OCI-M2 (cell line): Measurements from ENCODE around the gene WDR83.
A peak's percentile ranks its signal among the peaks of the same experiment; 100 is the strongest.
"Not testable (repeated sequence)": the region's sequence is repeated elsewhere in the genome, so short reads cannot be mapped to it uniquely, and the experiment has no call there.

Experiments
- DNase-seq: peaks from one replicate; lab custom pipeline; 2025; ENCODE audit not compliant: unreplicated experiment; lab: John Stamatoyannopoulos, UW

The WDR83 gene

GRCh38 chr19:12681074-12681987 is 14.7 kb downstream of the WDR83 start, which contains the start of gene DHPS:
TSS of gene DHPS (minus strand) at chr19:12681880. CDS start at chr19:12681766, 114 bp downstream.
- peak; percentile 99 for DNase-seq

- DNase-seq: no peak
Measured at GRCh38 chr19:12685831-12686230, 19.2 kb downstream of the WDR83 start.

- DNase-seq: no peak
Measured at GRCh38 chr19:12687496-12688196, 21.0 kb downstream of the WDR83 start, which contains the start of gene GNG14. TSS of gene GNG14 (plus strand) at chr19:12687998. CDS start at chr19:12688049, 51 bp downstream.

GRCh38 chr19:12689012-12689411 is 22.4 kb downstream of the WDR83 start:
- DNase-seq: no peak

GRCh38 chr19:12689581-12690216 is 23.1 kb downstream of the WDR83 start:
- DNase-seq: no peak

GRCh38 chr19:12692960-12693359 is 26.4 kb downstream of the WDR83 start:
- no peak for DNase-seq

- DNase-seq: no peak
Measured at GRCh38 chr19:12694641-12695040, 28.0 kb downstream of the WDR83 start.

- DNase-seq: no peak
Measured at GRCh38 chr19:12695096-12695495, 28.5 kb downstream of the WDR83 start.

GRCh38 chr19:12695514-12695913 is 28.9 kb downstream of the WDR83 start:
- DNase-seq: no peak

- no peak for DNase-seq
Measured at GRCh38 chr19:12695997-12696365, 29.4 kb downstream of the WDR83 start.

- DNase-seq: peak; percentile 99
Measured at GRCh38 chr19:12696366-12697335, 30.0 kb downstream of the WDR83 start, which contains the start of gene FBXW9. TSS of gene FBXW9 (minus strand) at chr19:12696631. CDS start at chr19:12696581, 50 bp downstream.

GRCh38 chr19:12697425-12697824 is 30.8 kb downstream of the WDR83 start:
- DNase-seq: not testable (repeated sequence)

GRCh38 chr19:12698138-12698537 is 31.5 kb downstream of the WDR83 start:
- no peak for DNase-seq

GRCh38 chr19:12701596-12702282 is 35.1 kb downstream of the WDR83 start:
- DNase-seq: no peak

- DNase-seq: no peak
Measured at GRCh38 chr19:12703046-12703445, 36.4 kb downstream of the WDR83 start.

- no peak for DNase-seq
Measured at GRCh38 chr19:12705169-12705568, 38.6 kb downstream of the WDR83 start.

- no peak for DNase-seq
Measured at GRCh38 chr19:12705654-12706331, 39.2 kb downstream of the WDR83 start.

- no peak for DNase-seq
Measured at GRCh38 chr19:12706332-12706718, 39.7 kb downstream of the WDR83 start.

GRCh38 chr19:12708641-12709040 is 42.0 kb downstream of the WDR83 start:
- DNase-seq: no peak
